Measurements from ENCODE around the gene GMDS.

The GMDS gene

GRCh38 chr6:1870932-1871331 lies 374.5 kb downstream of the GMDS start:
- H2BK15ac ChIP-seq (ENCODE audit: low read depth, poor library complexity, severe bottlenecking) = no peak overlapping the region
- H3K27ac ChIP-seq (ENCODE audit: low read length, poor library complexity, severe bottlenecking) = no peak overlapping the region
- DNase-seq = no peak
- no peak overlapping the region for H2AK5ac ChIP-seq (ENCODE audit: low read length, severe bottlenecking)
- H3K79me1 ChIP-seq (replicated peaks; ENCODE audit: low read length, poor library complexity, severe bottlenecking) = peaks cover 4% of the 10 kb centered on the region
- no peak overlapping the region for H3K9ac ChIP-seq (ENCODE audit: low read length)
- WGBS = 65% methylated on average over 7 of the region's 7 CpGs
- H3K4ac ChIP-seq (ENCODE audit: low read depth in 1 of 2, low read length in 2 of 2) = no peak overlapping the region
- H3K4me2 ChIP-seq (ENCODE audit: low read length, poor library complexity, severe bottlenecking) = no peak overlapping the region
- H3K36me3 ChIP-seq (ENCODE audit: control insufficient read depth in 1 of 2, insufficient read depth in 2 of 2, low read depth in 1 of 2, low read length in 2 of 2) = peaks cover 0 to 3% of the 10 kb centered on the region in 2 experiments
- H2BK5ac ChIP-seq (ENCODE audit: low read depth, low read length, poor library complexity, severe bottlenecking) = no peak overlapping the region
- no peaks in the 10 kb centered on the region for H3K9me3 ChIP-seq (ENCODE audit: control insufficient read depth, low read length)
- H2BK120ac ChIP-seq (ENCODE audit: low read depth, low read length) = no peak overlapping the region
- H2AFZ ChIP-seq (ENCODE audit: low read depth, low read length) = no peak overlapping the region
- H4K8ac ChIP-seq (ENCODE audit: low read length) = no peak overlapping the region
- H3K18ac ChIP-seq (ENCODE audit: low read depth in 1 of 2, low read length in 2 of 2) = no peak overlapping the region
- no peak overlapping the region for H3K23ac ChIP-seq (ENCODE audit: low read length in 2 of 2)
- H3K27me3 ChIP-seq (ENCODE audit: control insufficient read depth in 1 of 2, insufficient read depth in 1 of 2, low read length in 2 of 2) = no peaks in the 10 kb centered on the region
- H3K4me1 ChIP-seq (ENCODE audit: control insufficient read depth, insufficient read depth, low read depth, low read length) = peaks cover 8% of the 10 kb centered on the region
- no peak overlapping the region for H2BK12ac ChIP-seq (ENCODE audit: low read length in 2 of 2)
- H3K4me3 ChIP-seq (ENCODE audit: insufficient read depth in 1 of 2, low read depth in 1 of 2, low read length in 2 of 2) = no peak overlapping the region
- H3K14ac ChIP-seq (ENCODE audit: low read length in 2 of 2) = no peak overlapping the region
- no peak overlapping the region for H4K91ac ChIP-seq (ENCODE audit: low read length)

- H3K9me3 ChIP-seq (ENCODE audit: control insufficient read depth, low read length) = no peaks in the 10 kb centered on the region
- H3K27ac ChIP-seq (ENCODE audit: low read length, poor library complexity, severe bottlenecking) = no peak overlapping the region
- peaks cover 4% of the 10 kb centered on the region for H3K79me1 ChIP-seq (replicated peaks; ENCODE audit: low read length, poor library complexity, severe bottlenecking)
- H3K4me3 ChIP-seq (ENCODE audit: insufficient read depth in 1 of 2, low read depth in 1 of 2, low read length in 2 of 2) = no peak overlapping the region
- 86% methylated on average over 5 of the region's 5 CpGs for WGBS
- H2AK5ac ChIP-seq (ENCODE audit: low read length, severe bottlenecking) = no peak overlapping the region
- H3K4me2 ChIP-seq (ENCODE audit: low read length, poor library complexity, severe bottlenecking) = no peak overlapping the region
- no peak overlapping the region for H2AFZ ChIP-seq (ENCODE audit: low read depth, low read length)
- no peak overlapping the region for H4K91ac ChIP-seq (ENCODE audit: low read length)
- H3K23ac ChIP-seq (ENCODE audit: low read length in 2 of 2) = no peak overlapping the region
- no peak overlapping the region for H3K4ac ChIP-seq (ENCODE audit: low read depth in 1 of 2, low read length in 2 of 2)
- no peak overlapping the region for H4K8ac ChIP-seq (ENCODE audit: low read length)
- H2BK12ac ChIP-seq (ENCODE audit: low read length in 2 of 2) = no peak overlapping the region
- no peak overlapping the region for H3K9ac ChIP-seq (ENCODE audit: low read length)
- no peak overlapping the region for H3K18ac ChIP-seq (ENCODE audit: low read depth in 1 of 2, low read length in 2 of 2)
- H3K27me3 ChIP-seq (ENCODE audit: control insufficient read depth in 1 of 2, insufficient read depth in 1 of 2, low read length in 2 of 2) = no peaks in the 10 kb centered on the region
- H3K36me3 ChIP-seq (ENCODE audit: control insufficient read depth in 1 of 2, insufficient read depth in 2 of 2, low read depth in 1 of 2, low read length in 2 of 2) = peaks cover 0 to 3% of the 10 kb centered on the region in 2 experiments
- H3K4me1 ChIP-seq (ENCODE audit: control insufficient read depth, insufficient read depth, low read depth, low read length) = peaks cover 8% of the 10 kb centered on the region
- no peak overlapping the region for H3K14ac ChIP-seq (ENCODE audit: low read length in 2 of 2)
- no peak overlapping the region for H2BK15ac ChIP-seq (ENCODE audit: low read depth, poor library complexity, severe bottlenecking)
- H2BK5ac ChIP-seq (ENCODE audit: low read depth, low read length, poor library complexity, severe bottlenecking) = no peak overlapping the region
- no peak for DNase-seq
- H2BK120ac ChIP-seq (ENCODE audit: low read depth, low read length) = no peak overlapping the region
Measured at GRCh38 chr6:1870251-1870650, 375.2 kb downstream of the GMDS start.

GRCh38 chr6:1869769-1870168 lies 375.6 kb downstream of the GMDS start:
- Histone ChIP-seq H3K79me1 (replicated peaks; ENCODE audit: low read length, poor library complexity, severe bottlenecking) (peaks cover 4% of the 10 kb centered on the region), H2BK12ac (ENCODE audit: low read length in 2 of 2) (no peak overlapping the region), H3K27ac (ENCODE audit: low read length, poor library complexity, severe bottlenecking) (no peak overlapping the region), H3K4ac (ENCODE audit: low read depth in 1 of 2, low read length in 2 of 2) (no peak overlapping the region), H2BK120ac (ENCODE audit: low read depth, low read length) (no peak overlapping the region), H2BK15ac (ENCODE audit: low read depth, poor library complexity, severe bottlenecking) (no peak overlapping the region), H2BK5ac (ENCODE audit: low read depth, low read length, poor library complexity, severe bottlenecking) (no peak overlapping the region), H2AFZ (ENCODE audit: low read depth, low read length) (no peak overlapping the region), H3K4me2 (ENCODE audit: low read length, poor library complexity, severe bottlenecking) (no peak overlapping the region), H4K8ac (ENCODE audit: low read length) (no peak overlapping the region), H3K4me1 (ENCODE audit: control insufficient read depth, insufficient read depth, low read depth, low read length) (peaks cover 8% of the 10 kb centered on the region), H3K36me3 (ENCODE audit: control insufficient read depth in 1 of 2, insufficient read depth in 2 of 2, low read depth in 1 of 2, low read length in 2 of 2) (peaks cover 0 to 3% of the 10 kb centered on the region in 2 experiments), H3K27me3 (ENCODE audit: control insufficient read depth in 1 of 2, insufficient read depth in 1 of 2, low read length in 2 of 2) (no peaks in the 10 kb centered on the region), H3K14ac (ENCODE audit: low read length in 2 of 2) (no peak overlapping the region), H3K9me3 (ENCODE audit: control insufficient read depth, low read length) (no peaks in the 10 kb centered on the region), H2AK5ac (ENCODE audit: low read length, severe bottlenecking) (no peak overlapping the region), H3K9ac (ENCODE audit: low read length) (no peak overlapping the region), H4K91ac (ENCODE audit: low read length) (no peak overlapping the region), H3K4me3 (ENCODE audit: insufficient read depth in 1 of 2, low read depth in 1 of 2, low read length in 2 of 2) (no peak overlapping the region), H3K23ac (ENCODE audit: low read length in 2 of 2) (no peak overlapping the region), H3K18ac (ENCODE audit: low read depth in 1 of 2, low read length in 2 of 2) (no peak overlapping the region)
- no peak for DNase-seq
- 90% methylated on average over 6 of the region's 6 CpGs for WGBS

- 74% methylated on average over 3 of the region's 3 CpGs for WGBS
- no peak for DNase-seq
- H3K9ac ChIP-seq (ENCODE audit: low read length) = no peak overlapping the region
Measured at GRCh38 chr6:1869308-1869707, 376.1 kb downstream of the GMDS start.

More at GRCh38 chr6:1869308-1869707, 376.1 kb downstream of the GMDS start:
- Histone ChIP-seq H3K4me1 (ENCODE audit: control insufficient read depth, insufficient read depth, low read depth, low read length) (peaks cover 10% of the 10 kb centered on the region), H2AK5ac (ENCODE audit: low read length, severe bottlenecking) (no peak overlapping the region), H3K4ac (ENCODE audit: low read depth in 1 of 2, low read length in 2 of 2) (no peak overlapping the region), H2BK15ac (ENCODE audit: low read depth, poor library complexity, severe bottlenecking) (no peak overlapping the region), H2BK12ac (ENCODE audit: low read length in 2 of 2) (no peak overlapping the region), H3K23ac (ENCODE audit: low read length in 2 of 2) (no peak overlapping the region), H2BK120ac (ENCODE audit: low read depth, low read length) (no peak overlapping the region), H2BK5ac (ENCODE audit: low read depth, low read length, poor library complexity, severe bottlenecking) (no peak overlapping the region), H3K18ac (ENCODE audit: low read depth in 1 of 2, low read length in 2 of 2) (no peak overlapping the region), H3K27me3 (ENCODE audit: control insufficient read depth in 1 of 2, insufficient read depth in 1 of 2, low read length in 2 of 2) (no peaks in the 10 kb centered on the region), H3K79me1 (replicated peaks; ENCODE audit: low read length, poor library complexity, severe bottlenecking) (peaks cover 4% of the 10 kb centered on the region), H4K91ac (ENCODE audit: low read length) (no peak overlapping the region), H2AFZ (ENCODE audit: low read depth, low read length) (no peak overlapping the region), H3K9me3 (ENCODE audit: control insufficient read depth, low read length) (no peaks in the 10 kb centered on the region), H3K4me2 (ENCODE audit: low read length, poor library complexity, severe bottlenecking) (no peak overlapping the region), H3K36me3 (ENCODE audit: control insufficient read depth in 1 of 2, insufficient read depth in 2 of 2, low read depth in 1 of 2, low read length in 2 of 2) (peaks cover 0 to 3% of the 10 kb centered on the region in 2 experiments), H4K8ac (ENCODE audit: low read length) (no peak overlapping the region), H3K4me3 (ENCODE audit: insufficient read depth in 1 of 2, low read depth in 1 of 2, low read length in 2 of 2) (no peak overlapping the region), H3K27ac (ENCODE audit: low read length, poor library complexity, severe bottlenecking) (no peak overlapping the region), H3K14ac (ENCODE audit: low read length in 2 of 2) (no peak overlapping the region)

All from mesenchymal stem cell (in vitro differentiated cells and primary cell).